Activated B cell treated with CpG ODN at 0.5 μM for 24 hours (primary cell): Measurements from ENCODE around the gene MYO1E. TPM values are rescaled to one million over a fixed set of nuclear protein-coding genes. Genes with fewer than 3 reads are reported as not detected.
"Not testable (repeated sequence)": the region's sequence is repeated elsewhere in the genome, so short reads cannot be mapped to it uniquely, and the experiment has no call there.

Experiments used
- ATAC-seq: fragments of 200-7000 bp; cut with Tn5 transposase; one replicate; pipeline ENCODE4 v1.10.0; 2021; ENCODE audit warnings: low read depth, mild to moderate bottlenecking, moderate library complexity
- CTCF ChIA-PET: fragments of 350-600 bp; sonication (Branson Sonifier 250); formaldehyde crosslinking; loops from one replicate; lab custom pipeline; 2021; ENCODE audit warnings: antibody characterized with exemption; lab: Charles Lee
- POLR2A ChIA-PET: fragments of 350-600 bp; sonication (Branson Sonifier 250); formaldehyde crosslinking; loops from one replicate; lab custom pipeline; 2021; ENCODE audit warnings: antibody characterized with exemption; lab: Charles Lee
- DNase-seq: peaks from one replicate; pipeline ENCODE4 v3.0.0; 2022
- H3K27ac Mint-ChIP-seq: one replicate; pipeline ENCODE4 v1.8.0; 2020; ENCODE audit warnings: mixed read lengths
- H3K27me3 Mint-ChIP-seq: one replicate; pipeline ENCODE4 v1.8.0; 2021; ENCODE audit warnings: mixed read lengths
- H3K36me3 Mint-ChIP-seq: one replicate; pipeline ENCODE4 v1.8.0; 2021; ENCODE audit warnings: low read depth, mixed read lengths
- H3K4me1 Mint-ChIP-seq: one replicate; pipeline ENCODE4 v1.8.0; 2021; ENCODE audit warnings: mixed read lengths
- H3K4me3 Mint-ChIP-seq: one replicate; pipeline ENCODE4 v1.8.0; 2020; ENCODE audit warnings: mild to moderate bottlenecking, mixed read lengths
- H3K9me3 Mint-ChIP-seq: one replicate; pipeline ENCODE4 v1.8.0; 2020; ENCODE audit warnings: mixed read lengths
- intact Hi-C: fragments of 100-400 bp; cut with micrococcal nuclease; formaldehyde crosslinking; loops from one replicate; pipeline ENCODE4 v1.15.1; 2024
- total RNA-seq: library from RNA; stranded (reverse); gene quantifications from 2 replicates; pipeline ENCODE4 v1.2.3, GENCODE V29; 2022
- TF ChIP-seq, protein P1 (sequence below): fragments of 200-600 bp; IDR thresholded peaks from one replicate; pipeline ENCODE4 v1.8.0; 2022; ENCODE audit warnings: antibody characterized with exemption, mild to moderate bottlenecking

The MYO1E gene
- total RNA-seq, 1 donor from 2014 or later: 186 TPM

DNA sequence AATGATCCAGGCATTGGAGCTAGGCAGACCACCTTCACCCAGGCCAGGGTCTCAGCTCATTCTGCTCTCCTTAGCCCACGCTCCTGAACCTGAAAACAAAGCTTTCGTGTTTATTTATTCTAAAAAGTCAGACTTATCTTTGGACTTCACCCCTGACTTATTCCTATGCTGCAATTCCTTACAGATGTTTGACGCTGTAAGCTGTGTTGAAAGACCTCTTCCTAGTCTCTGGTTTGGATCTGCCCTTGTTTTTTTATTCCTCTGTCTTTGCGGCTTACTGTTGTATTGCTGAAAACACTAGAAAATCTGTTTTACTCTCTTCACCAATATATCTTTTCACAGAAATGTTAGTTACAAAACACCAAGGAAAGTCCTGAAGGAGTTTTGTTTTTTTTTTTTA, 206.5 kb downstream of the MYO1E start:
- TF ChIP-seq, protein P1, sequence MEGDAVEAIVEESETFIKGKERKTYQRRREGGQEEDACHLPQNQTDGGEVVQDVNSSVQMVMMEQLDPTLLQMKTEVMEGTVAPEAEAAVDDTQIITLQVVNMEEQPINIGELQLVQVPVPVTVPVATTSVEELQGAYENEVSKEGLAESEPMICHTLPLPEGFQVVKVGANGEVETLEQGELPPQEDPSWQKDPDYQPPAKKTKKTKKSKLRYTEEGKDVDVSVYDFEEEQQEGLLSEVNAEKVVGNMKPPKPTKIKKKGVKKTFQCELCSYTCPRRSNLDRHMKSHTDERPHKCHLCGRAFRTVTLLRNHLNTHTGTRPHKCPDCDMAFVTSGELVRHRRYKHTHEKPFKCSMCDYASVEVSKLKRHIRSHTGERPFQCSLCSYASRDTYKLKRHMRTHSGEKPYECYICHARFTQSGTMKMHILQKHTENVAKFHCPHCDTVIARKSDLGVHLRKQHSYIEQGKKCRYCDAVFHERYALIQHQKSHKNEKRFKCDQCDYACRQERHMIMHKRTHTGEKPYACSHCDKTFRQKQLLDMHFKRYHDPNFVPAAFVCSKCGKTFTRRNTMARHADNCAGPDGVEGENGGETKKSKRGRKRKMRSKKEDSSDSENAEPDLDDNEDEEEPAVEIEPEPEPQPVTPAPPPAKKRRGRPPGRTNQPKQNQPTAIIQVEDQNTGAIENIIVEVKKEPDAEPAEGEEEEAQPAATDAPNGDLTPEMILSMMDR: no peak
- intact Hi-C loops: no loop called here
- Mint-ChIP-seq H3K27ac (no peak overlapping the region), H3K36me3 (peaks cover 67% of the 10 kb centered on the region), H3K27me3 (no peaks in the 10 kb centered on the region), H3K4me1 (peaks cover 6% of the 10 kb centered on the region), H3K9me3 (no peaks in the 10 kb centered on the region), H3K4me3 (no peak overlapping the region)
- CTCF ChIA-PET: no interaction called here
- DNase-seq (no peak), ATAC-seq (no peak)
- POLR2A ChIA-PET: no interaction called here

- DNase-seq (no peak), ATAC-seq (no peak)
- no peak overlapping the region for H3K27ac Mint-ChIP-seq
- TF ChIP-seq, protein P1: no peak
- intact Hi-C loops: no loop called here
- no peak overlapping the region for H3K4me3 Mint-ChIP-seq
- peaks cover 6% of the 10 kb centered on the region for H3K4me1 Mint-ChIP-seq
- no peaks in the 10 kb centered on the region for H3K9me3 Mint-ChIP-seq
- ChIA-PET POLR2A (no interaction called here), CTCF (no interaction called here)
- no peaks in the 10 kb centered on the region for H3K27me3 Mint-ChIP-seq
- H3K36me3 Mint-ChIP-seq: peaks cover 67% of the 10 kb centered on the region
These were observed 206.9 kb downstream of the MYO1E start for GRCh38 chr15:59165726-59166125.

DNA sequence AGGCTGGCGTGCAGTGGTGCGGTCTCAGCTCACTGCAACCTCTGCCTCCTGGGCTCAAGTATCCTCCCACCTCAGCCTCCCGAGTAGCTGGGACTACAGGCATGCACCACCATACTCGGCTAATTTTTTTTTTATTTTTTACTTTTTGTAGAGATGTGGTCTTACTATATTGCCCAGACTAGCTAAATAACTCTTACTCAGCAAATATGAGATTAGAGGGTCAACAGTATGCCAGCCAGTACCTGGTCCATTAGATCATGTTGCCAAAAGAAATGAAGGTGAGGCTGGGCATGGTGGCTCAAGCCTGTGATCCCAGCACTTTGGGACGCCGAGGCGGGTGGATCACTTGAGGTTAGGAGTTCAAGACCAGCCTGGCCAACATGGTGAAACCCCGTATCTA, 210.6 kb downstream of the MYO1E start:
- POLR2A ChIA-PET, H3K4me1 Mint-ChIP-seq, ATAC-seq, H3K27ac Mint-ChIP-seq, H3K4me3 Mint-ChIP-seq, H3K9me3 Mint-ChIP-seq, DNase-seq, H3K27me3 Mint-ChIP-seq, intact Hi-C loops: not testable (repeated sequence)
- CTCF ChIA-PET: interaction anchor here (0.7 to 1.9 kb wide), 3 partner anchors 10 to 367 kb away, joined by 3 to 10 read pairs (median 10); no protein-coding TSS in a partner anchor
- peaks cover 70% of the 10 kb centered on the region for H3K36me3 Mint-ChIP-seq

- intact Hi-C loops: loop anchor here (1.0 kb wide), 2 partner anchors 332 to 368 kb away; no protein-coding TSS in a partner anchor
- peaks cover 67% of the 10 kb centered on the region for H3K36me3 Mint-ChIP-seq
- H3K4me3 Mint-ChIP-seq: no peak overlapping the region
- no peaks in the 10 kb centered on the region for H3K27me3 Mint-ChIP-seq
- DNase-seq: no peak
- H3K9me3 Mint-ChIP-seq: no peaks in the 10 kb centered on the region
- ATAC-seq: no peak
- TF ChIP-seq, protein P1: no peak
- H3K27ac Mint-ChIP-seq: no peak overlapping the region
- CTCF ChIA-PET: interaction anchor here (1.6 to 1.9 kb wide), 2 partner anchors 333 to 368 kb away, joined by 10 read pairs; no protein-coding TSS in a partner anchor
- POLR2A ChIA-PET: no interaction called here
- no peaks in the 10 kb centered on the region for H3K4me1 Mint-ChIP-seq
These were observed 211.6 kb downstream of the MYO1E start for GRCh38 chr15:59160880-59161593.

DNA sequence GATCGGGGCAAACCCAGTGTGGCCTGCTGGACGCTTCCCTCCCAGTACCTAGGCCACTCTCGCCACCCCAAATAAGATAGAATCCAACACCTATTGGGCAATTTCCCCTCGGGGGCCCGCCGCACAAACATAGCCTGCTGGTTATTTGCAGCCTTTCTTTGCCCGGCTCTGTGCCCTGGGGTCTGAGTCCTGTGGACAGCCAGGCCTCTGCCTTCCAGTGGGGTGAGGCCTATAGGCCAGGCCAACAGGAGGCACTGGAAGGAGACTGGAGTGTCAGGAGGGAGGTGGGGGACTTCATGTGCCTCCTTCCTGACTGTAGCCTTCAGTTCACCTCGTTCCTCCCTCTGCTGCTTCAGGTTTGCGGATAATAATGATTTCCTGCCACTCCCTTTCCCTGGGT, 213.5 kb downstream of the MYO1E start:
- ATAC-seq (no peak), DNase-seq (no peak)
- TF ChIP-seq, protein P1: no peak
- ChIA-PET CTCF (no interaction called here), POLR2A (no interaction called here)
- no peaks in the 10 kb centered on the region for H3K4me1 Mint-ChIP-seq
- no peaks in the 10 kb centered on the region for H3K27me3 Mint-ChIP-seq
- H3K4me3 Mint-ChIP-seq: no peak overlapping the region
- no peaks in the 10 kb centered on the region for H3K9me3 Mint-ChIP-seq
- intact Hi-C loops: no loop called here
- peaks cover 66% of the 10 kb centered on the region for H3K36me3 Mint-ChIP-seq
- H3K27ac Mint-ChIP-seq: no peak overlapping the region
